Endothelial cell of umbilical vein (primary cell): ENCODE results near the gene LCOR. TPM values are rescaled to one million over a fixed set of nuclear protein-coding genes. Genes with fewer than 3 reads are reported as not detected.

Experiments used
- BruUV-seq: library from RNA; stranded (reverse); fragments of 400-500 nt; replicated peaks from 2 replicates; lab custom pipeline; 2021; lab: Mats Ljungman, UMichigan
- CTCF ChIA-PET: fragments of 300-600, 350-600 bp; sonication (Branson Sonifier 250); formaldehyde crosslinking; loops from one replicate; lab custom pipeline; 2021; ENCODE audit warnings: antibody characterized with exemption, inconsistent platforms; lab: Charles Lee
- POLR2A ChIA-PET: fragments of 300-600, 350-600 bp; sonication (Branson Sonifier 250); formaldehyde crosslinking; loops from one replicate; lab custom pipeline; 2021; ENCODE audit warnings: antibody characterized with exemption, inconsistent platforms; lab: Charles Lee
- DNase-seq: peaks from one replicate; pipeline ENCODE4 v3.0.0-alpha.2; 2011; ENCODE audit warnings: low read depth, low spot score
- FAIRE-seq: peaks from 2 replicates; lab custom pipeline; 2011; peaks lifted over from hg19 to GRCh38; lab: Jason Lieb, UNC
- H2AFZ ChIP-seq: 2 replicates; pipeline ENCODE4 v1.6.0; 2012; ENCODE audit warnings: low read depth, low read length, control low read depth, inconsistent platforms
- H3K27ac ChIP-seq: 2 replicates; pipeline ENCODE4 v1.5.1; 2011; ENCODE audit warnings: low read depth, mild to moderate bottlenecking, control low read depth, low read length, moderate library complexity; ENCODE audit not compliant: insufficient read depth
- H3K27me3 ChIP-seq, 2 experiments: 2 replicates each; pipeline versions ENCODE4 v1.6.0 to v1.6.1; 2011; ENCODE audit warnings: low read length in 2 of 2, mixed read lengths in 1 of 2; ENCODE audit not compliant: control insufficient read depth in 2 of 2, insufficient read depth in 2 of 2
- H3K36me3 ChIP-seq, 2 experiments: 2 replicates in 1 of 2; 3 replicates in 1 of 2; pipeline ENCODE4 v1.5.1; 2011; ENCODE audit warnings: low read length in 2 of 2, mild to moderate bottlenecking in 1 of 2, moderate library complexity in 1 of 2; ENCODE audit not compliant: control insufficient read depth in 2 of 2, insufficient read depth in 2 of 2; ENCODE audit errors: extremely low read depth in 1 of 2
- H3K4me1 ChIP-seq: 3 replicates; pipeline ENCODE4 v1.5.1; 2011; ENCODE audit warnings: mild to moderate bottlenecking, low read length; ENCODE audit not compliant: control insufficient read depth, insufficient read depth; ENCODE audit errors: extremely low read depth
- H3K4me2 ChIP-seq: 2 replicates; pipeline ENCODE4 v1.6.1; 2011; ENCODE audit warnings: low read length, control low read depth, mixed read lengths; ENCODE audit not compliant: insufficient read depth
- H3K4me3 ChIP-seq, 3 experiments: fragments of 200-600 bp in 1 of 3; sonication (generic), shearing (Covaris generic) in 1 of 3; replicated peaks in 1 of 3; 2 replicates each; pipeline ENCODE4 v1.5.1; 2011 to 2016; ENCODE audit warnings: control low read depth in 3 of 3, low read length in 3 of 3, mild to moderate bottlenecking in 2 of 3, inconsistent platforms in 1 of 3, low read depth in 1 of 3, moderate library complexity in 1 of 3; ENCODE audit not compliant: insufficient read depth in 1 of 3
- H3K79me2 ChIP-seq: 2 replicates; pipeline ENCODE4 v1.6.0; 2012; ENCODE audit warnings: low read length, inconsistent platforms; ENCODE audit not compliant: control insufficient read depth, insufficient read depth
- H3K9ac ChIP-seq: replicated peaks from 2 replicates; pipeline ENCODE3; 2011; ENCODE audit warnings: low read length, control low read depth; ENCODE audit not compliant: insufficient read depth; ENCODE audit errors: extremely low read depth
- H3K9me1 ChIP-seq: replicated peaks from 3 replicates; pipeline ENCODE4 v1.6.0; 2011; ENCODE audit warnings: mild to moderate bottlenecking, low read length; ENCODE audit not compliant: control insufficient read depth, insufficient read depth; ENCODE audit errors: extremely low read depth
- H3K9me3 ChIP-seq: replicated peaks from 2 replicates; pipeline ENCODE4 v1.5.1; 2012; ENCODE audit warnings: low read length, inconsistent platforms; ENCODE audit not compliant: control insufficient read depth, insufficient read depth
- H4K20me1 ChIP-seq: replicated peaks from 2 replicates; pipeline ENCODE3; 2011; ENCODE audit warnings: mild to moderate bottlenecking, low read length; ENCODE audit not compliant: control insufficient read depth, insufficient read depth; ENCODE audit errors: extremely low read depth
- CTCF ChIP-seq, 2 donors: IDR thresholded peaks; 1 replicate in 1 of 2; 2 replicates in 1 of 2; pipeline ENCODE4 v1.5.1; 2011; ENCODE audit warnings: low read length in 2 of 2, mild to moderate bottlenecking in 2 of 2, moderate library complexity in 2 of 2, control low read depth in 1 of 2, inconsistent platforms in 1 of 2, low read depth in 1 of 2; ENCODE audit not compliant: insufficient read depth in 1 of 2; ENCODE audit errors: extremely low read depth in 1 of 2
- EZH2 ChIP-seq: IDR thresholded peaks from 2 replicates; pipeline ENCODE4 v1.6.1; 2012; ENCODE audit warnings: borderline replicate concordance, low read depth, mild to moderate bottlenecking, moderate library complexity, low read length, inconsistent platforms; ENCODE audit not compliant: severe bottlenecking
- FOS ChIP-seq: IDR thresholded peaks from 2 replicates; pipeline ENCODE4 v1.6.1; 2011; ENCODE audit warnings: mild to moderate bottlenecking, low read length, moderate library complexity, borderline replicate concordance; ENCODE audit not compliant: insufficient read depth
- GATA2 ChIP-seq: IDR thresholded peaks from 2 replicates; pipeline ENCODE4 v1.7.0; 2011; ENCODE audit warnings: low read depth, mild to moderate bottlenecking, moderate library complexity, mixed read lengths, low read length; ENCODE audit not compliant: insufficient read length, insufficient read depth
- JUN ChIP-seq: IDR thresholded peaks from 2 replicates; pipeline ENCODE4 v1.6.1; 2011; ENCODE audit warnings: borderline replicate concordance, low read depth; ENCODE audit not compliant: insufficient read length, insufficient read depth
- MAX ChIP-seq: IDR thresholded peaks from 2 replicates; pipeline ENCODE4 v1.6.1; 2011; ENCODE audit not compliant: insufficient read depth, insufficient read length
- MYC ChIP-seq: IDR thresholded peaks from one replicate; pipeline ENCODE4 v1.6.1; 2011; ENCODE audit warnings: mild to moderate bottlenecking, low read depth, low read length
- POLR2A ChIP-seq: IDR thresholded peaks from 2 replicates; pipeline ENCODE4 v1.6.1; 2012; ENCODE audit warnings: low read depth, mild to moderate bottlenecking, control low read depth, low read length
- POLR2AphosphoS5 ChIP-seq: IDR thresholded peaks from 2 replicates; pipeline ENCODE4 v1.6.1; 2012; ENCODE audit warnings: low read depth, mild to moderate bottlenecking, control low read depth, low read length, moderate library complexity; ENCODE audit not compliant: insufficient read depth
- dilution Hi-C: fragments of 300-500 bp; cut with MboI; formaldehyde crosslinking; loops from one replicate; pipeline ENCODE4 v1.15.0; 2019; ENCODE audit warnings: low sequenced_read_pairs; ENCODE audit not compliant: extremely low pct_ligation_motif_present
- intact Hi-C: fragments of 100-400 bp; cut with micrococcal nuclease; formaldehyde crosslinking; loops from one replicate; pipeline ENCODE4 v1.10.0; 2022
- polyA plus RNA-seq, 4 experiments: library from polyadenylated mRNA; depleted of rRNA in 3 of 4; stranded (reverse) in 3 of 4; unstranded in 1 of 4; fragments of >200 nt; gene quantifications; 2 replicates each; pipeline versions ENCODE4 v1.2.1 to v1.2.3, GENCODE V29; 2011 to 2012; ENCODE audit warnings: missing spikeins in 1 of 4
- total RNA-seq: library from RNA; stranded (reverse); gene quantifications from 2 replicates; pipeline ENCODE4 v1.2.3, GENCODE V29; 2021

Gene LCOR
- total and polyA plus RNA-seq, 2 donors (not counting 3 experiments of a cell fraction or from before 2014, with no cell fraction given): 11.6 to 39.0 TPM

GRCh38 chr10:96999987-97000386, 167.9 kb downstream of the LCOR start:
- CTCF ChIA-PET: interaction anchor here (1.0 to 3.1 kb wide), 2 partner anchors 16 to 25 kb away, joined by 3 to 9 read pairs; no protein-coding TSS in a partner anchor
- no peak for FAIRE-seq

More at GRCh38 chr10:96999987-97000386, 167.9 kb downstream of the LCOR start:
- TF ChIP-seq EZH2 (no peak), POLR2AphosphoS5 (no peak), POLR2A (no peak), MAX (no peak), MYC (no peak), JUN (no peak), FOS (no peak), GATA2 (no peak), CTCF (IDR thresholded peaks at IDR 0.05; ENCODE audit: extremely low read depth in 1 of 2, insufficient read depth in 1 of 2, low read depth in 1 of 2, low read length in 2 of 2) (no peak)
- peaks cover 0 to 2% of the 10 kb centered on the region in 2 experiments for H3K27me3 ChIP-seq
- no peak overlapping the region for H2AFZ ChIP-seq
- H3K9ac ChIP-seq: no peak overlapping the region
- no peaks in the 10 kb centered on the region for H3K4me1 ChIP-seq
- DNase-seq: no peak
- no peaks in the 10 kb centered on the region for H3K9me3 ChIP-seq
- no TSS peak for BruUV-seq
- intact Hi-C loops (no loop called here), dilution Hi-C loops (no loop called here)
- no peak overlapping the region for H3K4me3 ChIP-seq
- H3K36me3 ChIP-seq: no peaks in the 10 kb centered on the region
- no peaks in the 10 kb centered on the region for H3K79me2 ChIP-seq
- POLR2A ChIA-PET: no interaction called here
- no peaks in the 10 kb centered on the region for H4K20me1 ChIP-seq
- no peak overlapping the region for H3K27ac ChIP-seq
- no peak overlapping the region for H3K4me2 ChIP-seq
- no peaks in the 10 kb centered on the region for H3K9me1 ChIP-seq
